Esophagus squamous epithelium (tissue), 5 donors: ENCODE data around the gene FOXL1. TPM values are rescaled to one million over a fixed set of nuclear protein-coding genes. Genes with fewer than 3 reads are reported as not detected.

ENCODE experiments used
- DNase-seq: peaks from one replicate; lab custom pipeline; 2025; lab: John Stamatoyannopoulos, UW
- H3K27ac ChIP-seq, 4 donors: fragments of 200-600 bp; sonication (generic); one replicate each; pipeline ENCODE4 v1.5.1; 2016 to 2019; ENCODE audit warnings: mild to moderate bottlenecking in 1 of 4
- H3K27me3 ChIP-seq, 4 donors: fragments of 200-600 bp; sonication (generic); 1 replicate in 3 of 4; 2 replicates in 1 of 4; pipeline versions ENCODE4 v1.5.1 to v1.6.0; 2017 to 2021; ENCODE audit warnings: antibody characterized with exemption in 1 of 4
- H3K36me3 ChIP-seq, 3 donors: fragments of 200-600 bp; sonication (generic); one replicate each; pipeline ENCODE4 v1.5.1; 2016 to 2019
- H3K4me1 ChIP-seq, 3 donors: fragments of 200-600 bp; sonication (generic); one replicate each; pipeline ENCODE4 v1.5.1; 2017 to 2019
- H3K4me3 ChIP-seq, 4 donors: fragments of 200-600 bp; sonication (generic); 1 replicate in 3 of 4; 2 replicates in 1 of 4; pipeline ENCODE4 v1.5.1; 2016 to 2019; ENCODE audit warnings: mild to moderate bottlenecking in 2 of 4, moderate library complexity in 1 of 4
- H3K9me3 ChIP-seq, 3 donors: fragments of 200-600 bp; sonication (generic); one replicate each; pipeline ENCODE4 v1.5.1; 2016 to 2019
- CTCF ChIP-seq, 6 experiments: fragments of 450-650 bp in 4 of 6; fragments of 200-600 bp in 2 of 6; sonication (generic) in 2 of 6; IDR thresholded peaks; one replicate each; pipeline ENCODE4 v1.5.1; 2016 to 2019; ENCODE audit warnings: antibody characterized with exemption in 6 of 6, mild to moderate bottlenecking in 4 of 6, moderate library complexity in 4 of 6
- POLR2A ChIP-seq, 4 donors: fragments of 450-650 bp; IDR thresholded peaks; one replicate each; pipeline ENCODE4 v1.6.1; 2017; ENCODE audit warnings: antibody characterized with exemption in 4 of 4, mild to moderate bottlenecking in 4 of 4, moderate library complexity in 3 of 4
- WGBS, 2 donors: methylation state at CpG; one replicate each; pipeline ENCODE4 v1.1.5; 2018; 5-methylcytosine and 5-hydroxymethylcytosine counted together
- intact Hi-C: fragments of 100-400 bp; cut with DNase I; formaldehyde crosslinking; loops from one replicate; pipeline ENCODE4 v1.15.0; 2022
- total RNA-seq, 4 donors: library from RNA; depleted of rRNA; stranded (reverse); fragments of >200 nt; gene quantifications; one replicate each; pipeline ENCODE4 v1.1.0, GENCODE V29; 2016
- donor health status: DM: yes; HTN: yes; CAD: no.

FOXL1 gene
- total RNA-seq, 4 donors from 2014 or later, result 0.13 to 1.6 (median 0.57) TPM; not detected in 1

DNA sequence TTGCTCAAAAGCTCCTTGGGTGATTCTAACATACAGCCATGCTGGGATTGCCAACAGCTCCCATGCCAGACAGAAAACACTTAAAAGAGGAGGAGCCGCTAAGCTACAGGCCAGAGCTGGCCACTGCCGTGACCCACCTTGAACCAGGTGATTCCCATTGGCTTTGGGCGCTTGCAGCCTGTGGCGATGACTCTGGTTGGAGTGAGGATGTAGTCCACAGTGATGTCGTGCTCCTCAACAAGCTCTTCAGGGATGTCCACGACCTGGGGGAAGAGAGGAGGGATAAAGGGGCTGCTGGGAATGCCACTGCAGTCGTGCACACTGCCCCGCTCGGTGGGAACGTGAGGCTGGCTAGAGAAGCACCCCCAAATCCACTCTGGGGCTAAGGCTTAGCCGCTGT lies 36.8 kb upstream of the FOXL1 start:
- peaks cover 14 to 100% (median 31%) of the 10 kb centered on the region in 3 donors for H3K36me3 ChIP-seq
- no peak overlapping the region for H3K4me3 ChIP-seq
- no peaks in the 10 kb centered on the region for H3K27me3 ChIP-seq
- DNase-seq, result no peak
- no peaks in the 10 kb centered on the region for H3K4me1 ChIP-seq
- TF ChIP-seq CTCF (IDR thresholded peaks at IDR 0.05) (no peak), POLR2A (IDR thresholded peaks at IDR 0.05) (no peak)
- H3K9me3 ChIP-seq, result no peaks in the 10 kb centered on the region
- intact Hi-C loops, result no loop called here
- 89 to 97% methylated on average over 5 to 11 of the region's 11 CpGs for WGBS, 2 donors
- H3K27ac ChIP-seq, result no peak overlapping the region

GRCh38 chr16:86542756-86543750 lies 35.3 kb upstream of the FOXL1 start:
- DNase-seq, result no peak

DNA sequence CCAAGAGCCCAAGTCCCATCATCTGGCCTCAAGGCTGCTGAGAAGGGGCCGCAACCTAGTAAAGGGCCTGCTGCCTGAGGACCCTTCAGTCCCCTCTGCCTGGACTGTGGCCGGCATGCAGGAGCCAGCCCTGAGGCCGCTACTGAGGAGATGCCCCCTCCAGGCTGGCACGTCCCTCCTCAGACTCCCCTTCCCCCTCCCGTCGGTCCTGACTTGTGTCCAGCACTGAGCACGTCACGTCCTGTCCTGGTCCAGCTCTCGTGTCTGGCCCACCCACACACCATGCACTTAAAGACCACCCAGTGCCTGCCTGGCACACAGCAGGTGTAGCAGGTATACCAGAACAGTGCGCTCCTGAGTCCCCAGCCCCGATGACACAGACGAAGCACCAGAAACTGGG lies 32.9 kb upstream of the FOXL1 start:
- Histone ChIP-seq H3K4me1 (no peaks in the 10 kb centered on the region), H3K36me3 (peaks cover 10 to 100% (median 24%) of the 10 kb centered on the region in 3 donors), H3K4me3 (no peak overlapping the region), H3K27ac (no peak overlapping the region), H3K27me3 (no peaks in the 10 kb centered on the region), H3K9me3 (no peaks in the 10 kb centered on the region)
- 86 to 92% methylated on average over 6 to 7 of the region's 12 CpGs for WGBS, 2 donors
- intact Hi-C loops, result no loop called here
- TF ChIP-seq POLR2A (IDR thresholded peaks at IDR 0.05) (no peak), CTCF (IDR thresholded peaks at IDR 0.05) (no peak)
- no peak for DNase-seq

More at GRCh38 chr16:86542756-86543750, 35.3 kb upstream of the FOXL1 start:
- WGBS, 2 donors, result 88 to 89% methylated on average over 13 to 16 of the region's 21 CpGs
- intact Hi-C loops, result no loop called here
- no peaks in the 10 kb centered on the region for H3K27me3 ChIP-seq
- TF ChIP-seq POLR2A (IDR thresholded peaks at IDR 0.05), result no peak
- TF ChIP-seq CTCF (IDR thresholded peaks at IDR 0.05), result no peak
- no peaks in the 10 kb centered on the region for H3K4me1 ChIP-seq
- no peak overlapping the region for H3K27ac ChIP-seq
- H3K9me3 ChIP-seq, result no peaks in the 10 kb centered on the region
- H3K36me3 ChIP-seq, result peaks cover 14 to 100% (median 31%) of the 10 kb centered on the region in 3 donors
- no peak overlapping the region for H3K4me3 ChIP-seq

- DNase-seq, result no peak
- Histone ChIP-seq H3K27ac (no peak overlapping the region), H3K36me3 (peaks cover 10 to 100% (median 18%) of the 10 kb centered on the region in 3 donors), H3K27me3 (no peaks in the 10 kb centered on the region), H3K4me3 (no peak overlapping the region), H3K9me3 (no peaks in the 10 kb centered on the region), H3K4me1 (no peaks in the 10 kb centered on the region)
- intact Hi-C loops, result no loop called here
- TF ChIP-seq POLR2A (IDR thresholded peaks at IDR 0.05), result no peak
- no peak for TF ChIP-seq CTCF (IDR thresholded peaks at IDR 0.05)
- WGBS, 2 donors, result 87 to 92% methylated on average over 16 to 18 of the region's 19 CpGs
Measured at GRCh38 chr16:86545954-86546637, 32.3 kb upstream of the FOXL1 start.

GRCh38 chr16:86546638-86547013 lies 31.7 kb upstream of the FOXL1 start:
- H3K27me3 ChIP-seq, result no peaks in the 10 kb centered on the region
- H3K36me3 ChIP-seq, result peaks cover 8 to 100% (median 13%) of the 10 kb centered on the region in 3 donors
- no peak for DNase-seq
- TF ChIP-seq CTCF (IDR thresholded peaks at IDR 0.05) (no peak), POLR2A (IDR thresholded peaks at IDR 0.05) (no peak)
- 87 to 91% methylated on average over 7 of the region's 8 CpGs for WGBS, 2 donors
- H3K27ac ChIP-seq, result no peak overlapping the region
- no peaks in the 10 kb centered on the region for H3K9me3 ChIP-seq
- H3K4me1 ChIP-seq, result no peaks in the 10 kb centered on the region
- H3K4me3 ChIP-seq, result no peak overlapping the region
- intact Hi-C loops, result no loop called here
